PC-9 (cell line): ENCODE data around the gene MXD1. TPM values are rescaled to one million over a fixed set of nuclear protein-coding genes. Genes with fewer than 3 reads are reported as not detected.
A peak's percentile ranks its signal among the peaks of the same experiment; 100 is the strongest.

Source experiments
- BruUV-seq: library from RNA; stranded (reverse); fragments of 400-500 nt; replicated peaks from 2 replicates; lab custom pipeline; 2021; lab: Mats Ljungman, UMichigan
- CTCF ChIA-PET: fragments of 300-600 bp; sonication (Branson Sonifier 250); formaldehyde crosslinking; loops from one replicate; lab custom pipeline; 2022; ENCODE audit warnings: antibody characterized with exemption; lab: Charles Lee
- POLR2A ChIA-PET: fragments of 300-600 bp; sonication (Branson Sonifier 250); formaldehyde crosslinking; loops from one replicate; lab custom pipeline; 2022; ENCODE audit warnings: antibody characterized with exemption; ENCODE audit not compliant: unreplicated experiment; lab: Charles Lee
- DNase-seq, 2 experiments: peaks; one replicate each; pipeline versions ENCODE4 v3.0.0 to v3.0.0-alpha.2; 2015 to 2022; ENCODE audit warnings: mixed read lengths in 1 of 2
- H2AFZ ChIP-seq: fragments of 200-600 bp; sonication (generic); 2 replicates; pipeline ENCODE4 v1.8.1; 2017; ENCODE audit warnings: antibody characterized with exemption
- H3F3A ChIP-seq: fragments of 200-600 bp; sonication (generic); 2 replicates; pipeline ENCODE4 v1.8.1; 2017; ENCODE audit warnings: antibody characterized with exemption, mild to moderate bottlenecking, low read depth; ENCODE audit not compliant: insufficient read depth
- H3K27ac ChIP-seq: fragments of 200-600 bp; sonication (generic); 2 replicates; pipeline ENCODE4 v1.6.1; 2016; ENCODE audit warnings: mixed run types
- H3K27me3 ChIP-seq: fragments of 200-600 bp; sonication (generic); 2 replicates; pipeline ENCODE4 v1.6.1; 2016; ENCODE audit warnings: low read depth, mixed run types; ENCODE audit not compliant: insufficient read depth
- H3K36me3 ChIP-seq: fragments of 200-600 bp; sonication (generic); 2 replicates; pipeline ENCODE4 v1.6.1; 2016; ENCODE audit warnings: low read depth, mixed run types
- H3K4me1 ChIP-seq: fragments of 200-600 bp; sonication (generic); replicated peaks from 2 replicates; pipeline ENCODE4 v1.6.1; 2016; ENCODE audit warnings: mixed run types; ENCODE audit not compliant: insufficient read depth
- H3K4me2 ChIP-seq: fragments of 200-600 bp; sonication (generic); 2 replicates; pipeline ENCODE4 v1.6.1; 2017; ENCODE audit warnings: mixed run types
- H3K4me3 ChIP-seq: fragments of 200-600 bp; sonication (generic); 2 replicates; pipeline ENCODE4 v1.6.1; 2016; ENCODE audit warnings: mixed run types
- H3K79me2 ChIP-seq: fragments of 200-600 bp; sonication (generic); 2 replicates; pipeline ENCODE4 v1.6.1; 2017; ENCODE audit warnings: low read depth, mixed run types
- H3K9me2 ChIP-seq: fragments of 200-600 bp; sonication (generic); 2 replicates; pipeline ENCODE4 v1.8.1; 2017; ENCODE audit warnings: mild to moderate bottlenecking; ENCODE audit not compliant: insufficient read depth
- H3K9me3 ChIP-seq: fragments of 200-600 bp; sonication (generic); 2 replicates; pipeline ENCODE4 v1.8.1; 2016; ENCODE audit warnings: low read depth; ENCODE audit not compliant: insufficient read depth
- H4K20me1 ChIP-seq: fragments of 200-600 bp; sonication (generic); 2 replicates; pipeline ENCODE4 v1.8.1; 2017; ENCODE audit not compliant: insufficient read depth
- CTCF ChIP-seq: fragments of 200-600 bp; sonication (generic); conservative IDR thresholded peaks from 2 replicates; pipeline ENCODE4 v1.6.1; 2017; ENCODE audit warnings: mixed run types, antibody characterized with exemption, mild to moderate bottlenecking, moderate library complexity
- EZH2 ChIP-seq: fragments of 200-600 bp; sonication (generic); IDR thresholded peaks from 2 replicates; pipeline ENCODE4 v1.8.0; 2017; ENCODE audit warnings: antibody characterized with exemption, low read depth
- intact Hi-C: fragments of 100-400 bp; cut with micrococcal nuclease; formaldehyde crosslinking; loops from one replicate; pipeline ENCODE4 v1.10.0; 2022; ENCODE audit not compliant: unreplicated experiment
- total RNA-seq: library from RNA; stranded (reverse); gene quantifications from 2 replicates; pipeline ENCODE4 v1.2.3, GENCODE V29; 2021

Gene MXD1
- total RNA-seq, 1 experiment from 2014 or later: 8.8 TPM

DNA sequence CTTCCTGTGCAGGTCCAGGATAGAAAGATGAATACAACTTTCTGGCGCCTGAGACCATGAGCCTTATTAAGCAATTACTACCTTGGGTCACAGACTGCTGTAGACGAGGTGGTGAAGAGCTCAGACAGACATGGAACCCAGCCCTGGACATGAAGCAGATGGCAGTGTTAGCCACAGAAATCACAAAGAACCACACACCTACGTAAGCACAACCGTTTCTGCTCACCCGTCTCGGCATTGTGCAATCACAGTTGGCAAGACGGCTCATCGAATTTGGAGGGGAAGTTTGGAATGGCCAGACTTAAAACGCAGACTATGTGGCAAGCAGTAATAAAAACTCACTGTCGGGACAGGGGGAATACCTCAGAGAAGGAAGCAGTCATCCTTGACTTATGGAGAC is 70.8 kb downstream of the MXD1 start:
- ChIA-PET POLR2A (no interaction called here), CTCF (no interaction called here)
- no peaks in the 10 kb centered on the region for H3K27me3 ChIP-seq
- no peak for DNase-seq
- H3K9me2 ChIP-seq: no peaks in the 10 kb centered on the region
- no peaks in the 10 kb centered on the region for H3K9me3 ChIP-seq
- no peaks in the 10 kb centered on the region for H3K36me3 ChIP-seq
- intact Hi-C loops: loop anchor here (5.0 kb wide), 1 partner anchor 38 kb away; no protein-coding TSS in a partner anchor
- H3K27ac ChIP-seq: no peak overlapping the region
- peaks cover 31% of the 10 kb centered on the region for H3K4me1 ChIP-seq
- TF ChIP-seq EZH2: no peak
- TF ChIP-seq CTCF: no peak
- no peak overlapping the region for H3K4me2 ChIP-seq
- H3K79me2 ChIP-seq: no peaks in the 10 kb centered on the region
- H3K4me3 ChIP-seq: no peak overlapping the region
- no peaks in the 10 kb centered on the region for H4K20me1 ChIP-seq
- BruUV-seq: no TSS peak
- no peak overlapping the region for H2AFZ ChIP-seq
- H3F3A ChIP-seq: peaks cover 28% of the 10 kb centered on the region

GRCh38 chr2:69986691-69987090 is 71.8 kb downstream of the MXD1 start:
- Histone ChIP-seq H3K27me3 (no peaks in the 10 kb centered on the region), H3K36me3 (no peaks in the 10 kb centered on the region), H3K79me2 (no peaks in the 10 kb centered on the region), H4K20me1 (no peaks in the 10 kb centered on the region), H3K27ac (no peak overlapping the region), H3K4me2 (no peak overlapping the region), H3F3A (peaks cover 28% of the 10 kb centered on the region), H3K4me1 (peaks cover 31% of the 10 kb centered on the region), H3K4me3 (no peak overlapping the region), H3K9me3 (no peaks in the 10 kb centered on the region), H3K9me2 (no peaks in the 10 kb centered on the region), H2AFZ (no peak overlapping the region)
- no TSS peak for BruUV-seq
- CTCF ChIA-PET: no interaction called here
- POLR2A ChIA-PET: no interaction called here
- intact Hi-C loops: loop anchor here (5.0 kb wide), 1 partner anchor 39 kb away; no protein-coding TSS in a partner anchor
- no peak for DNase-seq
- TF ChIP-seq EZH2: no peak
- TF ChIP-seq CTCF: no peak

DNA sequence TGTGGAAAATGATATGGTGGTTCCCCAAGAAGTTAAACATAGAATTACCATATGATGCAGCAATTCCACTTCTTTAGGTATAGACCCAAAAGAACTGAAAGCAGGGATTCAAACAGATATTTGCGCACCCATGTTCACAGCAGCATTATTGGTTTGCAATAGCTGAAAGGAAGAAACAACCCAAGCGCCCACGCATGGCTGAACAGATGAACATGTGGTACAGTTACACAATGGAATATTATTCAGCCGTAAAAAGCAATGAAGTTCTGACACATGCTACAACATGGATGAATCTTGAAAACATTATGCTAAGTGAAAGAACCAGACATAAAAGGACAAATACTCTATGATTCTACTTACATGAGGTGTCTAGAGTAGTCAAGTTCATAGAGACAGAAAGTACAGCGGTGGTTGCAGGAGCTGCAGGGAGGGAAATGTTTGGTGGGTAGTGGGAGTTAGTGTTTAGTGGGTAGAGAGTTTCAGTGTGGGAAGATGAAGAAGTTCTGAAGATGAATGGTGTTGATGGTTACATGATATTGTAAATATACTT is 73.3 kb downstream of the MXD1 start:
- peaks cover 28% of the 10 kb centered on the region for H3F3A ChIP-seq
- H3K4me2 ChIP-seq: peak overlapping the region; percentile 78; the same call in 1 of the 2 replicates
- no peaks in the 10 kb centered on the region for H3K27me3 ChIP-seq
- no peak for DNase-seq
- no TSS peak for BruUV-seq
- peaks cover 39% of the 10 kb centered on the region for H3K4me1 ChIP-seq
- ChIA-PET POLR2A (no interaction called here), CTCF (no interaction called here)
- H3K36me3 ChIP-seq: no peaks in the 10 kb centered on the region
- H3K9me3 ChIP-seq: no peaks in the 10 kb centered on the region
- no peaks in the 10 kb centered on the region for H4K20me1 ChIP-seq
- intact Hi-C loops: loop anchor here (5.0 kb wide), 1 partner anchor 41 kb away; no protein-coding TSS in a partner anchor
- TF ChIP-seq EZH2 (no peak), CTCF (no peak)
- H2AFZ ChIP-seq: no peak overlapping the region; the same call in 1 of the 2 replicates
- H3K27ac ChIP-seq: peak overlapping the region; percentile 95
- no peaks in the 10 kb centered on the region for H3K9me2 ChIP-seq
- H3K4me3 ChIP-seq: no peak overlapping the region
- H3K79me2 ChIP-seq: no peaks in the 10 kb centered on the region
